Caco-2 (cell line): Measurements from ENCODE around the gene RAB40B. TPM values are rescaled to one million over a fixed set of nuclear protein-coding genes. Genes with fewer than 3 reads are reported as not detected.
A peak's percentile ranks its signal among the peaks of the same experiment; 100 is the strongest.

Experiments
- BruUV-seq: library from RNA; stranded (reverse); fragments of 400-500 nt; replicated peaks from 2 replicates; lab custom pipeline; 2021; lab: Mats Ljungman, UMichigan
- CTCF ChIA-PET: fragments of 300-600 bp; sonication (Branson Sonifier 250); formaldehyde crosslinking; loops from one replicate; lab custom pipeline; 2022; ENCODE audit warnings: antibody characterized with exemption; lab: Charles Lee
- POLR2A ChIA-PET: fragments of 300-600 bp; sonication (Branson Sonifier 250); formaldehyde crosslinking; loops from one replicate; lab custom pipeline; 2022; ENCODE audit warnings: antibody characterized with exemption; lab: Charles Lee
- DNase-seq, 2 experiments: peaks; one replicate each; pipeline versions ENCODE4 v3.0.0 to v3.0.0-alpha.2; 2020 to 2022
- H3K27me3 ChIP-seq: replicated peaks from 2 replicates; pipeline ENCODE4 v1.6.0; 2011; ENCODE audit warnings: low read length; ENCODE audit not compliant: control insufficient read depth, insufficient read depth
- H3K36me3 ChIP-seq: 2 replicates; pipeline ENCODE4 v1.5.1; 2011; ENCODE audit warnings: low read length; ENCODE audit not compliant: control insufficient read depth, insufficient read depth
- H3K4me1 ChIP-seq: fragments of 250-450 bp; sonication (Bioruptor Pico); 2 replicates; pipeline ENCODE4 v1.5.1; 2020; ENCODE audit warnings: mild to moderate bottlenecking
- H3K4me3 ChIP-seq: 2 replicates; pipeline ENCODE4 v1.5.1; 2011; ENCODE audit warnings: low read depth, mild to moderate bottlenecking, control low read depth, low read length
- H3K9me3 ChIP-seq: fragments of 250-450 bp; sonication (Bioruptor Pico); 2 replicates; pipeline ENCODE4 v1.5.1; 2020; ENCODE audit warnings: mild to moderate bottlenecking, moderate library complexity
- H3K27ac Mint-ChIP-seq: one replicate; pipeline ENCODE4 v1.8.0; 2022; ENCODE audit warnings: mixed read lengths; ENCODE audit not compliant: unreplicated experiment
- H3K27me3 Mint-ChIP-seq: one replicate; pipeline ENCODE4 v1.8.0; 2022; ENCODE audit warnings: mixed read lengths; ENCODE audit not compliant: insufficient read depth, unreplicated experiment
- H3K36me3 Mint-ChIP-seq: one replicate; pipeline ENCODE4 v1.8.0; 2022; ENCODE audit warnings: mild to moderate bottlenecking, mixed read lengths; ENCODE audit not compliant: insufficient read depth, unreplicated experiment
- H3K4me1 Mint-ChIP-seq: one replicate; pipeline ENCODE4 v1.8.0; 2022; ENCODE audit warnings: low read depth, mixed read lengths; ENCODE audit not compliant: unreplicated experiment
- H3K4me3 Mint-ChIP-seq: one replicate; pipeline ENCODE4 v1.8.0; 2022; ENCODE audit warnings: mild to moderate bottlenecking, moderate library complexity, mixed read lengths; ENCODE audit not compliant: unreplicated experiment
- H3K9me3 Mint-ChIP-seq: one replicate; pipeline ENCODE4 v1.8.0; 2022; ENCODE audit warnings: mixed read lengths; ENCODE audit not compliant: unreplicated experiment
- CTCF ChIP-seq, 2 experiments: fragments of 200-600 bp in 1 of 2; IDR thresholded peaks; 1 replicate in 1 of 2; 2 replicates in 1 of 2; pipeline versions ENCODE4 v1.5.1 to v1.8.0; 2011 to 2022; ENCODE audit warnings: antibody characterized with exemption in 1 of 2, control low read depth in 1 of 2, inconsistent platforms in 1 of 2, low read depth in 1 of 2, low read length in 1 of 2, mild to moderate bottlenecking in 1 of 2, moderate library complexity in 1 of 2; ENCODE audit not compliant: insufficient read depth in 1 of 2, severe bottlenecking in 1 of 2, unreplicated experiment in 1 of 2
- intact Hi-C: fragments of 100-400 bp; cut with micrococcal nuclease; formaldehyde crosslinking; loops from one replicate; pipeline ENCODE4 v1.10.0; 2022; ENCODE audit not compliant: unreplicated experiment
- total RNA-seq: library from RNA; stranded (reverse); gene quantifications from 2 replicates; pipeline ENCODE4 v1.2.3, GENCODE V29; 2022

Gene RAB40B
- total RNA-seq, 1 experiment from 2014 or later, result 8.8 TPM

- H3K4me3 ChIP-seq, result no peak overlapping the region
- POLR2A ChIA-PET, result no interaction called here
- H3K36me3 Mint-ChIP-seq, result no peaks in the 10 kb centered on the region
- H3K27me3 ChIP-seq, result no peaks in the 10 kb centered on the region
- no peaks in the 10 kb centered on the region for H3K36me3 ChIP-seq
- H3K9me3 Mint-ChIP-seq, result peaks cover 20% of the 10 kb centered on the region
- H3K27ac Mint-ChIP-seq, result peak overlapping the region; percentile 25
- peak; percentile 52 to 75 for TF ChIP-seq CTCF (IDR thresholded peaks at IDR 0.05; ENCODE audit: insufficient read depth in 1 of 2, low read depth in 1 of 2, low read length in 1 of 2, severe bottlenecking in 1 of 2, unreplicated experiment in 1 of 2)
- intact Hi-C loops, result loop anchor here (5.0 kb wide), 1 partner anchor 99 kb away; no protein-coding TSS in a partner anchor
- DNase-seq, result peak; percentile 71 to 73
- no TSS peak for BruUV-seq
- H3K4me3 Mint-ChIP-seq, result peak overlapping the region; percentile 33
- CTCF ChIA-PET, result interaction anchor here (0.6 to 1.1 kb wide), 10 partner anchors 9 to 178 kb away, joined by 3 to 8 read pairs (median 3); partner anchors contain the start of gene FN3KRP
- no peaks in the 10 kb centered on the region for H3K4me1 ChIP-seq
- peaks cover 7% of the 10 kb centered on the region for H3K4me1 Mint-ChIP-seq
- H3K27me3 Mint-ChIP-seq, result no peaks in the 10 kb centered on the region
- no peaks in the 10 kb centered on the region for H3K9me3 ChIP-seq
These were observed 29.8 kb downstream of the RAB40B start for GRCh38 chr17:82668631-82669099.

GRCh38 chr17:82668024-82668630 lies 30.4 kb downstream of the RAB40B start:
- H3K4me3 Mint-ChIP-seq, result no peak overlapping the region
- intact Hi-C loops, result loop anchor here (5.0 kb wide), 1 partner anchor 99 kb away; no protein-coding TSS in a partner anchor
- no peak for TF ChIP-seq CTCF (IDR thresholded peaks at IDR 0.05; ENCODE audit: insufficient read depth in 1 of 2, low read depth in 1 of 2, low read length in 1 of 2, severe bottlenecking in 1 of 2, unreplicated experiment in 1 of 2)
- BruUV-seq, result no TSS peak
- DNase-seq, result no peak
- no peaks in the 10 kb centered on the region for H3K27me3 Mint-ChIP-seq
- H3K4me1 Mint-ChIP-seq, result peaks cover 7% of the 10 kb centered on the region
- H3K27me3 ChIP-seq, result no peaks in the 10 kb centered on the region
- peaks cover 20% of the 10 kb centered on the region for H3K9me3 Mint-ChIP-seq
- no peaks in the 10 kb centered on the region for H3K4me1 ChIP-seq
- H3K4me3 ChIP-seq, result no peak overlapping the region
- POLR2A ChIA-PET, result no interaction called here
- CTCF ChIA-PET, result interaction anchor here (0.7 to 1.1 kb wide), 4 partner anchors 10 to 125 kb away, joined by 3 to 4 read pairs (median 3); no protein-coding TSS in a partner anchor
- no peaks in the 10 kb centered on the region for H3K36me3 Mint-ChIP-seq
- no peaks in the 10 kb centered on the region for H3K36me3 ChIP-seq
- H3K9me3 ChIP-seq, result no peaks in the 10 kb centered on the region
- peak overlapping the region; percentile 25 for H3K27ac Mint-ChIP-seq

GRCh38 chr17:82667668-82668000 lies 30.9 kb downstream of the RAB40B start:
- Mint-ChIP-seq H3K36me3 (no peaks in the 10 kb centered on the region), H3K9me3 (peaks cover 19% of the 10 kb centered on the region), H3K27me3 (no peaks in the 10 kb centered on the region), H3K4me1 (peaks cover 7% of the 10 kb centered on the region), H3K27ac (no peak overlapping the region), H3K4me3 (no peak overlapping the region)
- no TSS peak for BruUV-seq
- Histone ChIP-seq H3K4me1 (no peaks in the 10 kb centered on the region), H3K9me3 (no peaks in the 10 kb centered on the region), H3K36me3 (no peaks in the 10 kb centered on the region), H3K27me3 (no peaks in the 10 kb centered on the region), H3K4me3 (no peak overlapping the region)
- intact Hi-C loops, result loop anchor here (5.0 kb wide), 1 partner anchor 100 kb away; no protein-coding TSS in a partner anchor
- no peak for TF ChIP-seq CTCF (IDR thresholded peaks at IDR 0.05; ENCODE audit: insufficient read depth in 1 of 2, low read depth in 1 of 2, low read length in 1 of 2, severe bottlenecking in 1 of 2, unreplicated experiment in 1 of 2)
- ChIA-PET POLR2A (no interaction called here), CTCF (interaction anchor here (1.1 kb wide), 1 partner anchor 42 kb away, joined by 3 read pairs; no protein-coding TSS in a partner anchor)
- DNase-seq, result no peak
